Activated naive CD8-positive, alpha-beta T cell treated with anti-CD3 and anti-CD28 coated beads, Interleukin-2, amount 10 ng/mL, durations not matched to agents 7 days and 5 days (primary cell): ENCODE results near the gene DNM3. TPM values are rescaled to one million over a fixed set of nuclear protein-coding genes. Genes with fewer than 3 reads are reported as not detected.
"Not testable (repeated sequence)": the region's sequence is repeated elsewhere in the genome, so short reads cannot be mapped to it uniquely, and the experiment has no call there.

Experiments
- ATAC-seq: fragments of 150-1000 bp; cut with Tn5 transposase; one replicate; pipeline ENCODE4 v1.10.0; 2021; ENCODE audit warnings: low read depth, moderate library complexity
- POLR2A ChIA-PET: fragments of 350-600 bp; sonication (Branson Sonifier 250); formaldehyde crosslinking; loops from one replicate; lab custom pipeline; 2021; ENCODE audit warnings: antibody characterized with exemption; lab: Charles Lee
- DNase-seq: peaks from one replicate; pipeline ENCODE4 v3.0.0; 2021
- H3K27ac Mint-ChIP-seq: one replicate; pipeline ENCODE4 v1.8.0; 2022; ENCODE audit warnings: mild to moderate bottlenecking, mixed read lengths
- H3K27me3 Mint-ChIP-seq: one replicate; pipeline ENCODE4 v1.8.0; 2022; ENCODE audit warnings: mild to moderate bottlenecking, moderate library complexity, mixed read lengths
- H3K36me3 Mint-ChIP-seq: one replicate; pipeline ENCODE4 v1.8.0; 2021; ENCODE audit warnings: mild to moderate bottlenecking, mixed read lengths
- H3K4me1 Mint-ChIP-seq: one replicate; pipeline ENCODE4 v1.8.0; 2021; ENCODE audit warnings: mixed read lengths
- H3K4me3 Mint-ChIP-seq: one replicate; pipeline ENCODE4 v1.8.0; 2022; ENCODE audit warnings: mild to moderate bottlenecking, moderate library complexity, mixed read lengths
- H3K9me3 Mint-ChIP-seq: one replicate; pipeline ENCODE4 v1.8.0; 2021; ENCODE audit warnings: mixed read lengths
- total RNA-seq, 2 experiments: library from RNA; stranded (reverse); gene quantifications; one replicate each; pipeline ENCODE4 v1.2.3, GENCODE V29; 2021

The DNM3 gene
- total RNA-seq, 2 experiments from 2014 or later = 2.0 to 2.4 TPM

DNA sequence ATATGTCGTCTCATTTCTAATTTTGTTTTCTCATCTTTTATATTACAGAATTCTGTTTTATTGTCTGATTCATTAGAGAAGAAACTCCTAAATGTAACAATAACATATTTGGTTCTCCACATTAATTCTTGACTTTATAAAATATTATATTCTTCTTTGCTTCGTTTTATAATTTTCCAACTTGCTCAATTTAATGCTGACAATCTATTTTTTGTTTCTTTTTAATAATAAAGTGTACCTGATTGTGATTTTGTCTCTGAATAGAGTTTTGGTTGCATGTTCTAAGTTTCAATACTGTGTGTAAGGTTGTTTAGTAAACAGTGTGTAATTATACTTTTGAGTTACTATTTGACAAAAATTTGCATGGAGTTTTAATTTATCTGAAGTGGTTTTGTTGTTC, 448.1 kb downstream of the DNM3 start:
- H3K27ac Mint-ChIP-seq = no peak overlapping the region
- no peak for DNase-seq
- POLR2A ChIA-PET = no interaction called here
- peaks cover 3% of the 10 kb centered on the region for H3K4me1 Mint-ChIP-seq
- H3K9me3 Mint-ChIP-seq = no peaks in the 10 kb centered on the region
- H3K36me3 Mint-ChIP-seq = no peaks in the 10 kb centered on the region
- no peaks in the 10 kb centered on the region for H3K27me3 Mint-ChIP-seq
- H3K4me3 Mint-ChIP-seq = no peak overlapping the region
- no peak for ATAC-seq

DNA sequence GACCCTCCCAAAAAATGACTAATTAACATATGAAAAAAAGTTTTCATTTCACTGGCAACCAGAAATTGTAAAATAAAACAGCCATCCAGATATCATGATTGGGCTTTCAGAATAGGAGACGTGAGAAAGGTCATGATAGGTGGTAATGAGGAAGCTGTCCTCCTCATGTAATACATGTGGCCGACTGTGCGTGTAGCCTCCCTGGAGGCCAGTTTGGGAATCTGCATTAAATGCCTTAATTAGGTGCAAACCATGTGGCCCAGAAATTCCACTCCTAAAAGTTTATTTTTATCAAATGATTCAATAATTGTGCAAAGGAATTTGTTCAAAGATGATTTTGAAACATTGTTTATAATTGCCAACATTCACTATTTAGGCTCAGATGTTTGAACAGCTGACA, 451.5 kb downstream of the DNM3 start:
- Mint-ChIP-seq H3K9me3 (no peaks in the 10 kb centered on the region), H3K36me3 (no peaks in the 10 kb centered on the region), H3K4me1 (no peaks in the 10 kb centered on the region), H3K27ac (no peak overlapping the region), H3K27me3 (no peaks in the 10 kb centered on the region), H3K4me3 (no peak overlapping the region)
- ATAC-seq (no peak), DNase-seq (no peak)
- POLR2A ChIA-PET = no interaction called here

DNA sequence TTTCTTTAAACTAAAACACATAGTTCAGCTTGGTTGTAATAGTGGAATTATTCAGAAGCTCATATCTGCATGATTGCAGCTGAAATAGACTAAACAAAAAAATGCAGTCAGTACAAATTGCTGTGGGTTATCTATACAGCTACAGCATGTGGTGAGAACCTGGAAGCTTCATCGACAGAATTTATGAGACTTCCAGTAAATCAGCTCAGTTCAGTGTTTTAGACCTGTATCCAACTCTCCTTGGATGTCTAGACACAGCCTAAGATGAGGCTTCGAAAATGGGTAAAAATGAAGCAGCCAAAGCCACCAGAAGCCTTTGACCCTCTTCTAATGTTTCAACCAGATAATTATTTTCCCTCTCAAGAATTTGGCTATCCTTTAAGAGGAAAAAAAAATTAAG, 452.1 kb downstream of the DNM3 start:
- ATAC-seq (no peak), DNase-seq (no peak)
- Mint-ChIP-seq H3K4me3 (no peak overlapping the region), H3K27ac (no peak overlapping the region), H3K27me3 (no peaks in the 10 kb centered on the region), H3K36me3 (no peaks in the 10 kb centered on the region), H3K9me3 (no peaks in the 10 kb centered on the region), H3K4me1 (peaks cover 2% of the 10 kb centered on the region)
- POLR2A ChIA-PET = no interaction called here

DNA sequence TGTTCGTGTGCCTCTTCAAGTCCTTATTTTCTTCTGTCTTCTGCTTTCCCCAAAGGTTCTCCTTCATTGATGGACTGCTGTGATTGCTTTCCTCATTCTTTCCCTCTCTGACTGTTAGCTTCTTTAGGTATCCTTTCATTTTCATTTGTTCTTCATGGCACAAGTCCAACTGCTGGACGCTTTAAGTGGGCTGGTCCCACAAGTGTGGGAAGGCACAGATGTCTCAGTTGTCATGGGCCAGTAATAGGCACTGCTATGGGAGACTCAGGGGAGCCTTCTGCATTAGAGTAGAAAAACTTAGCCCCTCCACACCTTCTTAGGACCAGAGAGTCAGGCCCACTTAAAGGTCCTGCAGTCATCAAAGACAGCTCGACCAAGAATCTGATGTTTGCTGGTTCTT, 456.8 kb downstream of the DNM3 start:
- no peak for ATAC-seq

DNA sequence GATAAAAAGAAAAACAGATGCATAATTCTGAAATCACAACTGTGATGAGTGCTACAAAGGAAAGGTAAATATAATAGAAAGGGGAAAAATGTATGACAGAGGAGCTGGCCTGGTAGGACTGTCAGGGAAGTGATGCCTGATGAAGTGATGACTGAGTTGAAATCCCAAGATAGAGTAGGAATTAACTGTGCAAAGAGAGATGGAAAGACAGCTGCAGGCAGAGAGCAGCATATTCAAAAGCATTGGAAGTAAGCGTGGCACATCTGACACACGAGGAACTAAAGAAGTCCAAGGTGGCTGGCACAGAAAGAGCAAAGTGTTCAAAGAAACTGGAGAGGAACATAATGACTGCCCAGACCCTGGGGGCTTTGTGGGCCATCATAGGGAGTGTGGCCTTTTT, 457.6 kb downstream of the DNM3 start:
- H3K27me3 Mint-ChIP-seq = no peaks in the 10 kb centered on the region

More for the DNA sequence above, 456.8 kb downstream of the DNM3 start:
- peaks cover 9% of the 10 kb centered on the region for H3K9me3 Mint-ChIP-seq
- DNase-seq = no peak
- H3K27ac Mint-ChIP-seq = no peak overlapping the region
- peaks cover 5% of the 10 kb centered on the region for H3K4me1 Mint-ChIP-seq
- H3K27me3 Mint-ChIP-seq = no peaks in the 10 kb centered on the region
- H3K36me3 Mint-ChIP-seq = peaks cover 3% of the 10 kb centered on the region
- no peak overlapping the region for H3K4me3 Mint-ChIP-seq
- POLR2A ChIA-PET = no interaction called here

DNA sequence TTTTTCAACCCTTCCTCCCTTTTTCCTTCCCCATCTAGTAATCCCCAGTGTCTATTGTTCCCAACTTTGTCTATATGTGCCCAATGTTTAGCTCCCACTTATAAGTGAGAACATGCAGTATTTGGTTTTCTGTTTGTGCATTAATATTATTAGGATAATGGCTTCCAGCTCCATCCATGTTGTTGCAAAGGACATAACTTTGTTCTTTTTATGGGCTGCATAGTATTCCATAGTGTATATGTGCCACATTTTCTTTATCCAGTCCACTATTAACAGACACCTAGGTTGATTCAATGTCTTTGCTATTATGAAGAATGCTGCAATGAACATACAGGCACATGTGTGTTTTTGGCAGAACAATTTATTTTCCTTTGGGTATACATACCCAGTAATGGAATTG, 458.2 kb downstream of the DNM3 start:
- POLR2A ChIA-PET = no interaction called here
- Mint-ChIP-seq H3K9me3 (peaks cover 15% of the 10 kb centered on the region), H3K4me3 (no peak overlapping the region), H3K36me3 (peaks cover 8% of the 10 kb centered on the region), H3K27ac (no peak overlapping the region), H3K4me1 (peaks cover 6% of the 10 kb centered on the region), H3K27me3 (no peaks in the 10 kb centered on the region)
- ATAC-seq = no peak
- no peak for DNase-seq

More for the DNA sequence above, 457.6 kb downstream of the DNM3 start:
- POLR2A ChIA-PET = no interaction called here
- H3K4me1 Mint-ChIP-seq = peaks cover 6% of the 10 kb centered on the region
- H3K36me3 Mint-ChIP-seq = peaks cover 7% of the 10 kb centered on the region
- ATAC-seq (no peak), DNase-seq (no peak)
- H3K4me3 Mint-ChIP-seq = no peak overlapping the region
- peaks cover 12% of the 10 kb centered on the region for H3K9me3 Mint-ChIP-seq
- H3K27ac Mint-ChIP-seq = no peak overlapping the region

DNA sequence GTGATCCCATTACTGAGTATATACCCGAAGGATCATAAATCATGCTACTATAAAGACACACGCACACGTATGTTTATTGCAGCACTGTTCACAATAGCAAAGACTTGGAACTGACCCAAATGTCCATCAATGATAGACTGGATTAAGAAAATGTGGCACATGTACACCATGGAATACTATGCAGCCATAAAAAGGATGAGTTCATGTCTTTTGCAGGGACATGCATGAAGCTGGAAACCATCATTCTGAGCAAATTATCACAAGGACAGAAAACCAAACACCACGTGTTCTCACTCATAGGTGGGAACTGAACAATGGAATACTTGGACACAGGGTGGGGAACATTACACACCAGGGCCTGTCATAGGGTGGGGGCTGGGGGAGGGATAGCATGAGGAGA, 466.2 kb downstream of the DNM3 start:
- peaks cover 23% of the 10 kb centered on the region for H3K9me3 Mint-ChIP-seq
- H3K4me3 Mint-ChIP-seq, H3K27ac Mint-ChIP-seq, DNase-seq, H3K27me3 Mint-ChIP-seq, H3K4me1 Mint-ChIP-seq, ATAC-seq, POLR2A ChIA-PET, H3K36me3 Mint-ChIP-seq: not testable (repeated sequence)

DNA sequence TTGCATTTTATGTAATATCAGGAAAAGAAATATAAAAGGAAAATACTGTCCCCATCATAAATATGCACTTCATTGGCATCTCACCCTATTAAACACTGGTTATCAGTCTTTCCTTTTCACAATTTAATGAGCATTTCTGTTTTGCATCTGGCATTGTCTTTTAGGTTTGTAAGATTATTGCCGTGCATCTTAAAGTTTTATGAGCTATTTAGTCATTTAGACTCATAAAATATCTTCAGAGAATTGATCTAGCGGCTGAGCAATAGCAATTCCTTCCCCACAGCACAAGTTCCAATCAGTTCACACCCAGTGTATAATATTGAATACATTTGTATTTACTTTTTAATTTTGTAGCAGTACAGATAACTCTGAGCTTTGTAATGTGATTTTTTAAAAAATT, 466.8 kb downstream of the DNM3 start:
- ATAC-seq = no peak
- POLR2A ChIA-PET = no interaction called here

DNA sequence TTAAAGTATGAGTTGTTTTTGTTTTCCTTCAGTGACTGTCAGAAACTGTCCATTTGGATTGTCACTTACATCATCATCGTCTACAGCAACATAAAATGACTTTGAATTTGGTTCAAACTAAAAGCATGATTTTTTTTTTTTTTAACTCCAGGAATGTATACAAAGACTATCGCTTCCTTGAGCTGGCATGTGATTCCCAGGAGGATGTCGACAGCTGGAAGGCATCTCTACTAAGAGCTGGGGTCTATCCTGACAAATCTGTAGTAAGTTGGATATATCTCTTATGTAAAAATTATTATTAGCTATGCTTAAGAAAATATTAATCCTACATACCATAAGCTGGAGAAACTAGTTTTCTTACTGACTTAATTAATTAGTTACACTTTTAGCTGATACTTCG, 467.3 kb downstream of the DNM3 start:
- H3K9me3 Mint-ChIP-seq = peaks cover 15% of the 10 kb centered on the region
- H3K4me1 Mint-ChIP-seq = peaks cover 4% of the 10 kb centered on the region
- DNase-seq (no peak), ATAC-seq (no peak)
- no peak overlapping the region for H3K4me3 Mint-ChIP-seq
- H3K36me3 Mint-ChIP-seq = peaks cover 2% of the 10 kb centered on the region
- no peak overlapping the region for H3K27ac Mint-ChIP-seq
- POLR2A ChIA-PET = interaction anchor here (0.7 kb wide), 1 partner anchor 68 kb away, joined by 3 read pairs; no protein-coding TSS in a partner anchor
- H3K27me3 Mint-ChIP-seq = no peaks in the 10 kb centered on the region

More for the DNA sequence above, 466.8 kb downstream of the DNM3 start:
- Mint-ChIP-seq H3K4me3 (no peak overlapping the region), H3K36me3 (peaks cover 5% of the 10 kb centered on the region), H3K27me3 (no peaks in the 10 kb centered on the region), H3K9me3 (peaks cover 18% of the 10 kb centered on the region), H3K4me1 (peaks cover 5% of the 10 kb centered on the region), H3K27ac (no peak overlapping the region)
- no peak for DNase-seq

DNA sequence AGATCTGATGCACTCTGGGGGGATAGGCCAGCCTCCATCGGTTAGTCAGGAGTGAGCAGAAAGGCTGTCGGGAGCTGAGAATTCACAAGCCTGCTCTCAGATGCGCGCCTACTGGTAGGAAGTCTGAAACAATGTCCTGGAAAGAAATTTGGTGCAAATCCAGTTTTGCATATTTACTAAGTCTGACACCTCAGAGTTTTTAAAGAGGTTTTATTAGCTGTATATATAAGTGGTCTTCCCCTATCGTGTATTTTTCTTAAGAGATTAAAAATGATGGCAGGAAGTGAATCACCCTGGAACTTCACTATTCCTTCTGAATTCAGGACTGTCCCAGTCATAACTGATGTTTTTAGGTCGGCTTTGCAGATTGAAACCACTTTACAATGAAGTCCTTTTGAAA, 479.4 kb downstream of the DNM3 start:
- no peaks in the 10 kb centered on the region for H3K36me3 Mint-ChIP-seq
- ATAC-seq (no peak), DNase-seq (no peak)
- POLR2A ChIA-PET = no interaction called here
- H3K9me3 Mint-ChIP-seq = peaks cover 2% of the 10 kb centered on the region
- no peaks in the 10 kb centered on the region for H3K27me3 Mint-ChIP-seq
- H3K4me1 Mint-ChIP-seq = no peaks in the 10 kb centered on the region
- H3K27ac Mint-ChIP-seq = no peak overlapping the region
- no peak overlapping the region for H3K4me3 Mint-ChIP-seq

DNA sequence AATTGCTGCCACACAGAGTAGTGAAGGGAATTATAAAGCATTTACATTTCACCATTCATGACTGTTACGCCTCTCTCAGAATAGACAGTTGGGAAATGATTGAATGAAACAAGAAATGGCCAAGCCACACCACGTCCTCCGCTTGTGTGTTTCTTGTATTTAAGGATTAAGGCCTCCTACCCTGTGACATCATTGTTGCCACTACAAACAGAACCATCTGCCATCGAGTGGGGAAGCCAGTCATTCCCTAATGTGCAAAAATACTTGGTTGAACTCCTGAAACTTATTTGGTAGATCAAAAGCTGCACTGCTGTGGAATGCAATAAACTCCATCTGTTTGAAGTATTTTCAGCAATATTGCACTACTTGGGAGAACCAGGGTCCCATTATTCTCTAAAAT, 480.2 kb downstream of the DNM3 start:
- Mint-ChIP-seq H3K9me3 (peaks cover 2% of the 10 kb centered on the region), H3K27me3 (no peaks in the 10 kb centered on the region), H3K4me3 (no peak overlapping the region), H3K4me1 (no peaks in the 10 kb centered on the region), H3K36me3 (no peaks in the 10 kb centered on the region), H3K27ac (no peak overlapping the region)
- ATAC-seq (no peak), DNase-seq (no peak)
- POLR2A ChIA-PET = no interaction called here

DNA sequence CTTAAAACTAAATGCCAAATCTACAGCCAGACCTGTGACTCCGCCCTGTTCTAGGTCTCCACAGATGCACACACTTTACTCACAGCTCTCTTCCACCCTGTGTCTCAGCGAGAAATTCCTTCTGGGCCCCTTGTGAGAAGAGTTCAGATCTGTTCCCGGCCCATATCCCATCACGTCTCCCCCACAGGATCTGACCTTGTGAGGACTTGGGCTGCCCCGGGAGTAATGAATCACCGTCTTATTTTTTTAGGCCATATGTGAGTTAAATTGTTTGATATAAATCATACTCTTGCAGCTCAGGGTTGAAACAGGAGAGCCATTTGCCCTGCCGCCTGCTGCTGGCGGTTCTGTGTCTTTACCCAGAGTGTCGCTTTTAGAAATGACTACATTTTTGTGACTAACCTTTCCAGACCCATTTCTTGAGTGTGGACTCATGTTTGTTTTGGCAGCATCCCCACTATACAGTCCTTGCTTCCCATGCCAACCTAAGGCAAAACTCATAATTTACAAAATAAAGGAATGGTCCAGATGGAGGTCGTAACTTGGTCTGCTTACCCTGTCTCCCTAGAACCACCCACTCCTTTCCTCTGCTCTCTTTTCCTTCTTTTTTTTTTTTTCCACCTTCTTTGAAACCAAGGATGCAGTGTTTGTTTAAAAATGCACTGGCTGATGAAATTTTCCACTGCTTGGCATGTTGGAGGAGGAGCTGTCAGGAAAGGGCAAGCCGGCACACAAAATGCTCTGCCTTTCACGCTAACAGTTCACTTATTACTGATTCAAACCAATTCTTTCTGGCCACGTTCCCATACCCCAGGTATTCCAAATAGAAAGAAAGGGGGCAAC, 481.1 kb downstream of the DNM3 start:
- POLR2A ChIA-PET = no interaction called here
- Mint-ChIP-seq H3K9me3 (no peaks in the 10 kb centered on the region), H3K4me1 (no peaks in the 10 kb centered on the region), H3K36me3 (no peaks in the 10 kb centered on the region), H3K27ac (no peak overlapping the region), H3K27me3 (no peaks in the 10 kb centered on the region), H3K4me3 (no peak overlapping the region)
- ATAC-seq (no peak), DNase-seq (no peak)

DNA sequence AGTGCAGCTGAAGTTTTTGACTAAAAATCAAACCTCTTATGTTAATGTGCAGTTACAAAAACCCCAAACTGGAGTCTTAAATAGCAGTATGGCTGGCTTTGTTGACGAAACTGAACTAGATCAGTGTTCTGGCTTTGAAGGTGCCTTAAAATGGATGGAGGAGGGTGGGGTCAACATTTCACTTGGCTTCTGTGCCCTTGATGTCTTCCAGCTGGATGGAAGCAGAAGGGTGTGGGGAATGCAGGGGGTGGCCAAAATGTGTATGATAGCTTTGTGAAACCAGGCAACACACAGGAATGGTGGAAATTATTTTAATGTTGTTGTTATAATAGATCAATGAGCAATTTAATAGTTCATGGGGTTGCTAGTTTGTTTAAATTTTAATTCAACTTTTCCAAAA, 482.4 kb downstream of the DNM3 start:
- Mint-ChIP-seq H3K4me3 (no peak overlapping the region), H3K36me3 (peaks cover 4% of the 10 kb centered on the region), H3K27ac (no peak overlapping the region), H3K4me1 (no peaks in the 10 kb centered on the region), H3K9me3 (peaks cover 3% of the 10 kb centered on the region), H3K27me3 (no peaks in the 10 kb centered on the region)
- ATAC-seq = no peak
- POLR2A ChIA-PET = no interaction called here
- no peak for DNase-seq

DNA sequence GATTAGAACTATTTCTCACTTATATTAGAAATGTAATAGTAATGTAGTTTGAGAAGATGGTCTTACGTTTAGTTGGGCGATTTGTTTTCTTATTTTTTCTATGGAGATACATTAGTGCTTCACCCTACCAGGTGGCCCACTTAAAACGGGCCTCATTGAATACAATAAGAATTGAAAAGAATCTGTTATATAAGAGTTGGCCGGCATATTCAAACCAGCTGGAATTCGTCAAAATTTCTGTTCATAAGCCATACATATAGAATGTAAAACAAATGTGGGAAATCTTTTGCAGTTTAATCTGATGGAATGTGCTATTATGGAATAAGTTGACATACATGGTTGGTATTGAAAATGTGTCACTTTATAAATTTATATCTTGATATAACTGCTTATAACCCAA, 482.8 kb downstream of the DNM3 start:
- H3K9me3 Mint-ChIP-seq = peaks cover 3% of the 10 kb centered on the region
- no peak overlapping the region for H3K27ac Mint-ChIP-seq
- H3K4me1 Mint-ChIP-seq = no peaks in the 10 kb centered on the region
- ATAC-seq = no peak
- no peaks in the 10 kb centered on the region for H3K27me3 Mint-ChIP-seq
- DNase-seq = no peak
- H3K36me3 Mint-ChIP-seq = peaks cover 4% of the 10 kb centered on the region
- POLR2A ChIA-PET = no interaction called here
- no peak overlapping the region for H3K4me3 Mint-ChIP-seq
